ENCODE data around the gene CLDN20.

The CLDN20 gene

DNA sequence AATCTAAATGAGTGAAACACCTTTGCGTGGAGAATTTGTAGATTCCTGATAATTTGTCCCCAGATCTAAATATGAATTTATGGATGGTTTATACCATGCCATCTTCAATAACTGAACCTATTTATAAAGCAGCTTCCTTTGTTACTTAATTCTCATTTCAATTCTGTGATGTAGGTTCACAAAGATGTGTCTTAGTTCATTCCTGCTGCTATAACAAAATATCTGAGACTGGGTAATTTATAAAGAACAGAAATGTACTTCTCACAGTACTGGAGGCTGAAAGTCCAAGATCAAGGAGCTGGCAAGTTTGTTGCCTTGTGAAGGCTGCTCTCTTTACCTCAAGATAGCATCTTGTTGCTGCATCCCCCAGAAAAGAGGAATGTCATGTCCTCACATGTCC lies 52.6 kb downstream of the CLDN20 start:
- no peaks in the 10 kb centered on the region for H3K27me3 ChIP-seq (ENCODE audit: insufficient read depth, poor library complexity, severe bottlenecking)
- no peak for DNase-seq (ENCODE audit: low read depth in 1 of 2, low spot score in 1 of 2)
- no peak overlapping the region for H3K27ac ChIP-seq (replicated peaks)
- H3K4me3 ChIP-seq (replicated peaks; ENCODE audit: insufficient read depth, low read length): no peak overlapping the region
- TF ChIP-seq REST (IDR thresholded peaks at IDR 0.05; ENCODE audit: insufficient replicate concordance, low read depth) (no peak), GABPA (IDR thresholded peaks at IDR 0.05; ENCODE audit: low read depth) (no peak), CTCF (IDR thresholded peaks at IDR 0.05; ENCODE audit: insufficient read depth, low read length) (no peak), SPI1 (IDR thresholded peaks at IDR 0.05; ENCODE audit: borderline replicate concordance, low read depth) (no peak), POLR2AphosphoS5 (IDR thresholded peaks at IDR 0.05; ENCODE audit: low read depth) (no peak)

- H3K4me3 ChIP-seq (replicated peaks; ENCODE audit: insufficient read depth, low read length): no peak overlapping the region
These were observed 53.4 kb downstream of the CLDN20 start for GRCh38 chr6:155317186-155317585.

DNA sequence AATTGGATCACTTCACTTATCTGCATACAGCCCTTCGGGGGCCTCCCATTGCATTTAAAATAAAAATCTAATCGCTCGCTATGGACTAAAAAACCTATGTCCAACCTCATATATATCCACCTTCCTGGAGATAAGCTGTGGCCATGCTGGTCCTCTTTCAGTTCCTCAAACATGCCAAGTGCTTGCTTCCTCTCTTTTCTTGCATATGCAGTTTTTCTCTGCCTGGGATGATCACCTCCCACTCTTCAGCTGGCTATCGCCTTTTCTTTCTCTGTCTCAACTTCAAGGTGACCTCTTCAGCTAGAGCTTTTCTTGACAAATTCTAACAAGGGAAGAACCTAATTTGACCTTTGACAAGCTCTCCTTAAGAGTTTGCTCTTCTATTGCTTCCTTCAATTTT lies 56.1 kb downstream of the CLDN20 start:
- no peak for TF ChIP-seq REST (IDR thresholded peaks at IDR 0.05; ENCODE audit: insufficient replicate concordance, low read depth)
- TF ChIP-seq SPI1 (IDR thresholded peaks at IDR 0.05; ENCODE audit: borderline replicate concordance, low read depth): peak; percentile 86
- H3K27ac ChIP-seq (replicated peaks): 0 out of 2 replicates have a peak overlapping the region, but pooled peaks have one; percentile 14
- peak overlapping the region; percentile 34 for H3K4me3 ChIP-seq (replicated peaks; ENCODE audit: insufficient read depth, low read length)
- peak; percentile 41 to 47 for DNase-seq (ENCODE audit: low read depth in 1 of 2, low spot score in 1 of 2)
- no peaks in the 10 kb centered on the region for H3K27me3 ChIP-seq (ENCODE audit: insufficient read depth, poor library complexity, severe bottlenecking)

More at GRCh38 chr6:155317186-155317585, 53.4 kb downstream of the CLDN20 start:
- TF ChIP-seq CTCF (IDR thresholded peaks at IDR 0.05; ENCODE audit: insufficient read depth, low read length): no peak
- TF ChIP-seq REST (IDR thresholded peaks at IDR 0.05; ENCODE audit: insufficient replicate concordance, low read depth): no peak
- TF ChIP-seq POLR2AphosphoS5 (IDR thresholded peaks at IDR 0.05; ENCODE audit: low read depth): no peak
- TF ChIP-seq SPI1 (IDR thresholded peaks at IDR 0.05; ENCODE audit: borderline replicate concordance, low read depth): no peak
- no peak for TF ChIP-seq GABPA (IDR thresholded peaks at IDR 0.05; ENCODE audit: low read depth)
- Histone ChIP-seq H3K27me3 (ENCODE audit: insufficient read depth, poor library complexity, severe bottlenecking) (no peaks in the 10 kb centered on the region), H3K27ac (replicated peaks) (no peak overlapping the region)
- DNase-seq (ENCODE audit: low read depth in 1 of 2, low spot score in 1 of 2): no peak

Measured in HL-60 (cell line).